Testis (tissue), 3 donors: Measurements from ENCODE around the gene PLCH2. TPM values are rescaled to one million over a fixed set of nuclear protein-coding genes. Genes with fewer than 3 reads are reported as not detected.

Source experiments
- DNase-seq: peaks from one replicate; pipeline ENCODE4 v3.0.0-alpha.2; 2019
- H3K27ac ChIP-seq, 2 donors: fragments of 200-600 bp; sonication (generic); one replicate each; pipeline ENCODE4 v1.5.1; 2019
- H3K27me3 ChIP-seq: fragments of 200-600 bp; sonication (generic); one replicate; pipeline ENCODE4 v1.5.1; 2019
- H3K36me3 ChIP-seq: fragments of 200-600 bp; sonication (generic); one replicate; pipeline ENCODE4 v1.5.1; 2017; ENCODE audit warnings: low read depth; ENCODE audit errors: missing control alignments
- H3K4me1 ChIP-seq: fragments of 200-600 bp; sonication (generic); one replicate; pipeline ENCODE4 v1.5.1; 2019
- H3K4me3 ChIP-seq, 2 donors: fragments of 200-600 bp; sonication (generic); one replicate each; pipeline ENCODE4 v1.5.1; 2017 to 2019
- H3K9me3 ChIP-seq: fragments of 200-600 bp; sonication (generic); one replicate; pipeline ENCODE4 v1.5.1; 2017
- POLR2A ChIP-seq: fragments of 450-650 bp; IDR thresholded peaks from one replicate; pipeline ENCODE4 v1.6.1; 2017; ENCODE audit warnings: antibody characterized with exemption, mild to moderate bottlenecking, moderate library complexity
- WGBS, 2 donors: methylation state at CpG; one replicate each; pipeline ENCODE4 v1.1.5; 2018; 5-methylcytosine and 5-hydroxymethylcytosine counted together
- intact Hi-C: fragments of 100-400 bp; cut with DNase I; formaldehyde crosslinking; loops from one replicate; pipeline ENCODE4 v1.15.1; 2023; ENCODE audit warnings: low total_unique reads
- polyA plus RNA-seq: library from polyadenylated mRNA; stranded (reverse); fragments of 350-450 nt; fragmentation: Illumina TruSeq; extraction: RNeasy Lipid Tissue Mini Kit (QIAGEN cat#74804); gene quantifications from one replicate; pipeline ENCODE4 v1.2.3, GENCODE V29; 2014; ENCODE audit warnings: low read depth, low replicate concordance; ENCODE audit not compliant: insufficient read depth
- total RNA-seq, 2 donors: library from RNA; depleted of rRNA; stranded (reverse); fragments of >200 nt; gene quantifications; one replicate each; pipeline ENCODE4 v1.2.3, GENCODE V29; 2016
- TF ChIP-seq, protein P1 (sequence below), 3 experiments: fragments of 450-650 bp in 2 of 3; fragments of 200-600 bp in 1 of 3; sonication (generic) in 1 of 3; IDR thresholded peaks; one replicate each; pipeline ENCODE4 v1.5.1; 2016 to 2019; ENCODE audit warnings: antibody characterized with exemption in 3 of 3, mild to moderate bottlenecking in 2 of 3, moderate library complexity in 1 of 3

The PLCH2 gene
- total and polyA plus RNA-seq, 3 donors from 2014 or later, result 2.7 to 6.5 (median 5.7) TPM

DNA sequence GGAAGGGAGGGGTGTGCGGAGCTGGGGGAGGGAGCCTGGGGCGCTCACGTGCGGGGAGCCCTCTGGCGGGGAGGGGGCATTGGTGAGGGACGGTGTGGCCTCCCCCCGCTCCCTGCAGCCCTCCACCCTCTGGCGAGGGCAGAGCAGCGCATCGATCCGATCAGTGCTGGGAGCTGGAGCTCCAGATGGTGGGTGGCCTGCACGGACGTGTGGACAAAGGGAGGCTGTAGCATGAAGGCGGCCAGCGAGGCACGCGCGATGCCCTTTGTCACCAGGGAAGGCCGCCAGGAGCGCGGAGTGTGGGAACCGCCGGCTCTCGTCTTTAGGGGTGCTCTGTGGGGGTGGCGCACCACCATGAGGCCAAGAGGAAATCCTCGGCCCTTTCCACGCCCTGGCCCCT is 59.4 kb downstream of the PLCH2 start:
- intact Hi-C loops, result no loop called here
- WGBS, 2 donors, result 70 to 77% methylated on average over 16 to 27 of the region's 27 CpGs
- no peak for DNase-seq
- H3K27ac ChIP-seq, result no peak overlapping the region
- no peaks in the 10 kb centered on the region for H3K36me3 ChIP-seq
- H3K27me3 ChIP-seq, result no peaks in the 10 kb centered on the region
- TF ChIP-seq POLR2A, result no peak
- TF ChIP-seq, protein P1, sequence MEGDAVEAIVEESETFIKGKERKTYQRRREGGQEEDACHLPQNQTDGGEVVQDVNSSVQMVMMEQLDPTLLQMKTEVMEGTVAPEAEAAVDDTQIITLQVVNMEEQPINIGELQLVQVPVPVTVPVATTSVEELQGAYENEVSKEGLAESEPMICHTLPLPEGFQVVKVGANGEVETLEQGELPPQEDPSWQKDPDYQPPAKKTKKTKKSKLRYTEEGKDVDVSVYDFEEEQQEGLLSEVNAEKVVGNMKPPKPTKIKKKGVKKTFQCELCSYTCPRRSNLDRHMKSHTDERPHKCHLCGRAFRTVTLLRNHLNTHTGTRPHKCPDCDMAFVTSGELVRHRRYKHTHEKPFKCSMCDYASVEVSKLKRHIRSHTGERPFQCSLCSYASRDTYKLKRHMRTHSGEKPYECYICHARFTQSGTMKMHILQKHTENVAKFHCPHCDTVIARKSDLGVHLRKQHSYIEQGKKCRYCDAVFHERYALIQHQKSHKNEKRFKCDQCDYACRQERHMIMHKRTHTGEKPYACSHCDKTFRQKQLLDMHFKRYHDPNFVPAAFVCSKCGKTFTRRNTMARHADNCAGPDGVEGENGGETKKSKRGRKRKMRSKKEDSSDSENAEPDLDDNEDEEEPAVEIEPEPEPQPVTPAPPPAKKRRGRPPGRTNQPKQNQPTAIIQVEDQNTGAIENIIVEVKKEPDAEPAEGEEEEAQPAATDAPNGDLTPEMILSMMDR (IDR thresholded peaks at IDR 0.05), result no peak
- H3K4me3 ChIP-seq, result no peak overlapping the region
- H3K4me1 ChIP-seq, result peaks cover 8% of the 10 kb centered on the region
- no peaks in the 10 kb centered on the region for H3K9me3 ChIP-seq

DNA sequence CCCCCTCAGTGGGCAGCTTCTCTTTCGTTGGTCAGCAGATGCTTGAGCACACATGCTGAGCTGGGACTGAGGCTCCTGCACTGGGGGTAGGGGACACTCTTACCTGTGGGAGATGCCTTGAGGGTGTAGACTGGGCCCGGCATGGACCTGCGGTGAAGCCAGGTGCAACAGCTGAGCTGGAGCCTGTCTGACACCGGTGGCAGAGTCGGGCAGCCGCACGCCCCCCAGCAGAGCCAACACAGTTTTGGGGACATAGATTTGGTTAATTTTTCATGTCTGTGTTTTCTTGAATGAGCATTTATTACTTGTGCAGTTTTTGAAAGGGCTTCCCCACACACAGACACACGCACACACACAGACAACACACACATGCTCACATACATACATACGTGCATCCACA is 59.9 kb downstream of the PLCH2 start:
- peaks cover 6% of the 10 kb centered on the region for H3K4me1 ChIP-seq
- no peak for DNase-seq
- H3K4me3 ChIP-seq, result no peak overlapping the region
- no peak overlapping the region for H3K27ac ChIP-seq
- TF ChIP-seq POLR2A, result no peak
- TF ChIP-seq, protein P1 (IDR thresholded peaks at IDR 0.05), result no peak
- intact Hi-C loops, result no loop called here
- H3K9me3 ChIP-seq, result no peaks in the 10 kb centered on the region
- H3K36me3 ChIP-seq, result no peaks in the 10 kb centered on the region
- no peaks in the 10 kb centered on the region for H3K27me3 ChIP-seq
- WGBS, 2 donors, result 88 to 90% methylated on average over 6 to 9 of the region's 9 CpGs

DNA sequence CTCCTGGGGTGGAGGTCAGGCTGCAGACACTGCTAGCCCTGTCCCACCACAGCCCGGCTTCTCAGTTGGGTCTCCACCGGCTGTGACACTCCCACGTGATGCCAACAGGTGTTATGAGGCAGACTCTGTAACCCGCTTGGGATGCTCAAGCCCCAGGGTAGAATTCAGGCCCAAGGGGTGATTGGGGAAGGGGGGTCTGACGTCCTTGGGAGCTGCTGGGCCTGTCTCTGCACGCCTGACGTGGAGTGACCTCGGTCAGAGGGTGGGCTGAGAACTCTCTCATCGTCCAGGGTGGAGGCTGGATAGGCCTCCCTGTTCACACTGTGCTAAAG is 61.7 kb downstream of the PLCH2 start:
- no peaks in the 10 kb centered on the region for H3K27me3 ChIP-seq
- H3K9me3 ChIP-seq, result no peaks in the 10 kb centered on the region
- no peak overlapping the region for H3K27ac ChIP-seq
- intact Hi-C loops, result no loop called here
- no peak for TF ChIP-seq POLR2A
- TF ChIP-seq, protein P1 (IDR thresholded peaks at IDR 0.05), result no peak
- no peaks in the 10 kb centered on the region for H3K36me3 ChIP-seq
- H3K4me1 ChIP-seq, result peaks cover 5% of the 10 kb centered on the region
- H3K4me3 ChIP-seq, result no peak overlapping the region
- WGBS, 2 donors, result 69 to 88% methylated on average over 3 to 9 of the region's 9 CpGs
- DNase-seq, result no peak

DNA sequence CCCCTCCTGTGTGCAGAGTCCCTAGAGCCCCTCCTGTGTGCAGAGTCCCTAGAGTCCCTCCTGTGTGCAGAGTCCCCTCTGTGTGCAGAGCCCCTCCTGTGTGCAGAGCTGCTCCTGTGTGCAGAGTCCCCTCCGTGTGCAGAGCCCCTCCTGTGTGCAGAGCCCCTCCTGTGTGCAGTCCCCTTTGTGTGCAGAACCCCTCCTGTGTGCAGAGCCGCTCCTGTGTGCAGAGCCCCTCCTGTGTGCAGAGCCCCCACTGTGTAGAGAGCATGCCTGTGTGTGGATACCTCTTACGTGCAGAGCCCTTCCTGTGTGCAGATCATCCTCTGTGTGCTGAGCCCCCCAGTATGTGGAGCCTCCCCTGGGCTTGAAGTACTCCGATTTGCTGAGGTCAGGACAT is 62.3 kb downstream of the PLCH2 start:
- no peak overlapping the region for H3K27ac ChIP-seq
- intact Hi-C loops, result no loop called here
- H3K9me3 ChIP-seq, result no peaks in the 10 kb centered on the region
- H3K27me3 ChIP-seq, result no peaks in the 10 kb centered on the region
- peaks cover 5% of the 10 kb centered on the region for H3K4me1 ChIP-seq
- no peak for DNase-seq
- TF ChIP-seq POLR2A, result no peak
- TF ChIP-seq, protein P1 (IDR thresholded peaks at IDR 0.05), result no peak
- H3K4me3 ChIP-seq, result no peak overlapping the region
- WGBS, 2 donors, result 60 to 80% methylated on average over 1 to 4 of the region's 4 CpGs
- H3K36me3 ChIP-seq, result no peaks in the 10 kb centered on the region

DNA sequence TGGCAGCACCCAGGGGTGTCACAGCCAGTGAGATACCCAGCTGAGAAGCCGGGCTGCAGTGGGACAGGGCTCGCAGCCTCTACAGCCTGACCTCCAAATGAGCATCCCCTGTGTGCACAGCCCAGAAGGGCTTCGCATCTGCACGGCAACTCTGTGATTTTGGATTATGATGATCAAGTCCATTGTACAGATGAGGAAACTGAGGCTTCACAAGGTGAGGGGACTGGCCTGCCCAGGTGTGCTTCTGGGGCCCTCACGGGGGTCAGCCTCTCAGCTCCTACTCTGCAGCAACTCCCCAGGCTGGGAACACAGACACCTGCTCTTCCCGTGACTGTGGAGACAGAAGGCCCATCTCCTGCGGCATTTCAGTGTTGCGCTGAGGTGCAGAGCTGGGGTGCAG is 62.8 kb downstream of the PLCH2 start:
- Histone ChIP-seq H3K4me1 (peaks cover 10% of the 10 kb centered on the region), H3K9me3 (no peaks in the 10 kb centered on the region), H3K27ac (no peak overlapping the region), H3K36me3 (no peaks in the 10 kb centered on the region), H3K27me3 (no peaks in the 10 kb centered on the region), H3K4me3 (no peak overlapping the region)
- 94 to 95% methylated on average over 4 to 8 of the region's 8 CpGs for WGBS, 2 donors
- DNase-seq, result no peak
- TF ChIP-seq POLR2A, result no peak
- TF ChIP-seq, protein P1 (IDR thresholded peaks at IDR 0.05), result no peak
- intact Hi-C loops, result no loop called here
